Fibroblast of lung (primary cell): Measurements from ENCODE around the gene GPR42. TPM values are rescaled to one million over a fixed set of nuclear protein-coding genes. Genes with fewer than 3 reads are reported as not detected.
"Not testable (repeated sequence)": the region's sequence is repeated elsewhere in the genome, so short reads cannot be mapped to it uniquely, and the experiment has no call there.

Experiments
- DNase-seq, 2 donors: peaks; one replicate each; pipeline versions ENCODE4 v3.0.0 to v3.0.0-alpha.2; 2010; ENCODE audit warnings: low read depth in 2 of 2
- H2AFZ ChIP-seq: 2 replicates; pipeline ENCODE4 v1.5.1; 2012; ENCODE audit warnings: low read length, control low read depth, inconsistent platforms
- H3K27ac ChIP-seq: 2 replicates; pipeline ENCODE4 v1.5.1; 2011; ENCODE audit warnings: low read length, control low read depth; ENCODE audit not compliant: insufficient read depth
- H3K27me3 ChIP-seq: 2 replicates; pipeline ENCODE4 v1.5.1; 2011; ENCODE audit warnings: mild to moderate bottlenecking, low read length; ENCODE audit not compliant: control insufficient read depth, insufficient read depth
- H3K36me3 ChIP-seq: 2 replicates; pipeline ENCODE4 v1.5.1; 2011; ENCODE audit warnings: low read length; ENCODE audit not compliant: control insufficient read depth, insufficient read depth
- H3K4me1 ChIP-seq: 2 replicates; pipeline ENCODE4 v1.5.1; 2011; ENCODE audit warnings: low read length; ENCODE audit not compliant: control insufficient read depth, insufficient read depth; ENCODE audit errors: extremely low read depth
- H3K4me2 ChIP-seq: 2 replicates; pipeline ENCODE4 v1.5.1; 2011; ENCODE audit warnings: low read length, control low read depth; ENCODE audit not compliant: insufficient read depth; ENCODE audit errors: extremely low read depth
- H3K4me3 ChIP-seq, 4 experiments: fragments of 200-600 bp in 1 of 4; sonication (generic) in 1 of 4; replicated peaks in 1 of 4; 2 replicates each; pipeline ENCODE4 v1.5.1; 2011 to 2016; ENCODE audit warnings: low read length in 4 of 4, low read depth in 3 of 4, mild to moderate bottlenecking in 3 of 4, control low read depth in 2 of 4, inconsistent platforms in 1 of 4, mixed read lengths in 1 of 4; ENCODE audit not compliant: insufficient read depth in 1 of 4; ENCODE audit errors: control extremely low read depth in 1 of 4
- H3K79me2 ChIP-seq: 2 replicates; pipeline ENCODE4 v1.5.1; 2012; ENCODE audit warnings: mild to moderate bottlenecking, low read length, inconsistent platforms; ENCODE audit not compliant: control insufficient read depth, insufficient read depth
- H3K9ac ChIP-seq: 2 replicates; pipeline ENCODE4 v1.5.1; 2011; ENCODE audit warnings: mild to moderate bottlenecking, low read length, control low read depth; ENCODE audit not compliant: insufficient read depth
- H3K9me3 ChIP-seq: 2 replicates; pipeline ENCODE4 v1.5.1; 2012; ENCODE audit warnings: low read depth, low read length; ENCODE audit not compliant: control insufficient read depth, insufficient read depth
- H4K20me1 ChIP-seq: 2 replicates; pipeline ENCODE4 v1.5.1; 2011; ENCODE audit warnings: low read length; ENCODE audit not compliant: control insufficient read depth, insufficient read depth; ENCODE audit errors: extremely low read depth
- EZH2 ChIP-seq: IDR thresholded peaks from 2 replicates; pipeline ENCODE4 v1.5.1; 2012; ENCODE audit warnings: low read length, control low read depth, mild to moderate bottlenecking; ENCODE audit errors: missing control alignments
- polyA plus RNA-seq, 2 donors: library from polyadenylated mRNA; depleted of rRNA in 1 of 2; stranded (reverse) in 1 of 2; unstranded in 1 of 2; fragments of >200 nt; gene quantifications; 2 replicates each; pipeline ENCODE4 v1.2.1, GENCODE V29; 2011 to 2012; ENCODE audit warnings: missing spikeins in 1 of 2
- total RNA-seq: library from RNA; depleted of rRNA; stranded (reverse); fragments of >200 nt; gene quantifications from 2 replicates; pipeline ENCODE4 v1.2.1, GENCODE V29; 2014
- TF ChIP-seq, protein P1 (sequence below), 2 donors: IDR thresholded peaks in 1 of 2; conservative IDR thresholded peaks in 1 of 2; 1 replicate in 1 of 2; 2 replicates in 1 of 2; pipeline ENCODE4 v1.5.1; 2011 to 2012; ENCODE audit warnings: low read length in 2 of 2, control low read depth in 1 of 2, inconsistent platforms in 1 of 2, low read depth in 1 of 2, mild to moderate bottlenecking in 1 of 2

The GPR42 gene
- total and polyA plus RNA-seq, 2 donors (not counting 1 experiment from before 2014, with no cell fraction given) = not detected

- no peak for DNase-seq
These were observed 1.3 kb upstream of the GPR42 start for GRCh38 chr19:35369522-35369921.

DNA sequence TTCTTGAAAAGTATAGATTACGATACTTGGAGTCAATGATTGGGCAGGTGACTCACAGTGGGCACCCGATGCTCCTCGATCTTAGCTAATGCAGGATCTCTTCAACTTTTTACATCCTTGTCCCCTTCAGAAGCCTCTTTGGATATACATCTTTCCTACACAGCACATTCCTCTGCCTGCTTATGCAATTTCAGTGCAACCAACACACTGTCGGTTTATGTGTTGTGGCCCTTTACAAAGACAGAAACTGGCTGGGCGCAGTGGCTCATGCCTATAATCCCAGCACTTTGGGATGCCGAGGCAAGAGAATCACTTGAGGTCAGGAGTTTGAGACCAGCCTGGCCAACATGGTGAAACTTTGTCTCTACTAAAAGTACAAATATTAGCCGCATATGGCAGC is 2.6 kb downstream of the GPR42 start:
- Histone ChIP-seq H3K27me3 (no peaks in the 10 kb centered on the region), H3K9ac (no peak overlapping the region), H3K36me3 (no peaks in the 10 kb centered on the region), H3K4me2 (no peak overlapping the region), H3K79me2 (no peaks in the 10 kb centered on the region), H3K4me1 (no peaks in the 10 kb centered on the region), H3K4me3 (no peak overlapping the region), H3K27ac (no peak overlapping the region), H2AFZ (no peak overlapping the region), H4K20me1 (no peaks in the 10 kb centered on the region), H3K9me3 (no peaks in the 10 kb centered on the region)
- DNase-seq = no peak
- TF ChIP-seq, protein P1, sequence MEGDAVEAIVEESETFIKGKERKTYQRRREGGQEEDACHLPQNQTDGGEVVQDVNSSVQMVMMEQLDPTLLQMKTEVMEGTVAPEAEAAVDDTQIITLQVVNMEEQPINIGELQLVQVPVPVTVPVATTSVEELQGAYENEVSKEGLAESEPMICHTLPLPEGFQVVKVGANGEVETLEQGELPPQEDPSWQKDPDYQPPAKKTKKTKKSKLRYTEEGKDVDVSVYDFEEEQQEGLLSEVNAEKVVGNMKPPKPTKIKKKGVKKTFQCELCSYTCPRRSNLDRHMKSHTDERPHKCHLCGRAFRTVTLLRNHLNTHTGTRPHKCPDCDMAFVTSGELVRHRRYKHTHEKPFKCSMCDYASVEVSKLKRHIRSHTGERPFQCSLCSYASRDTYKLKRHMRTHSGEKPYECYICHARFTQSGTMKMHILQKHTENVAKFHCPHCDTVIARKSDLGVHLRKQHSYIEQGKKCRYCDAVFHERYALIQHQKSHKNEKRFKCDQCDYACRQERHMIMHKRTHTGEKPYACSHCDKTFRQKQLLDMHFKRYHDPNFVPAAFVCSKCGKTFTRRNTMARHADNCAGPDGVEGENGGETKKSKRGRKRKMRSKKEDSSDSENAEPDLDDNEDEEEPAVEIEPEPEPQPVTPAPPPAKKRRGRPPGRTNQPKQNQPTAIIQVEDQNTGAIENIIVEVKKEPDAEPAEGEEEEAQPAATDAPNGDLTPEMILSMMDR (conservative IDR thresholded peaks at IDR 0.05 in 1 of 2, IDR thresholded peaks at IDR 0.05 in 1 of 2; ENCODE audit: low read depth in 1 of 2, low read length in 2 of 2) = no peak
- no peak for TF ChIP-seq EZH2

More at GRCh38 chr19:35369522-35369921, 1.3 kb upstream of the GPR42 start:
- TF ChIP-seq EZH2 = no peak
- TF ChIP-seq, protein P1 (conservative IDR thresholded peaks at IDR 0.05 in 1 of 2, IDR thresholded peaks at IDR 0.05 in 1 of 2; ENCODE audit: low read depth in 1 of 2, low read length in 2 of 2) = no peak
- Histone ChIP-seq H2AFZ (no peak overlapping the region), H4K20me1 (no peaks in the 10 kb centered on the region), H3K27ac (no peak overlapping the region), H3K4me2 (no peak overlapping the region), H3K4me3 (no peak overlapping the region), H3K4me1 (no peaks in the 10 kb centered on the region), H3K36me3 (no peaks in the 10 kb centered on the region), H3K9me3 (no peaks in the 10 kb centered on the region), H3K79me2 (no peaks in the 10 kb centered on the region), H3K9ac (no peak overlapping the region), H3K27me3 (no peaks in the 10 kb centered on the region)

GRCh38 chr19:35374031-35374430 is 3.2 kb downstream of the GPR42 start:
- H4K20me1 ChIP-seq, H3K27ac ChIP-seq, H3K27me3 ChIP-seq, H3K36me3 ChIP-seq, H3K9me3 ChIP-seq, H2AFZ ChIP-seq, H3K4me3 ChIP-seq, H3K4me2 ChIP-seq, H3K79me2 ChIP-seq, DNase-seq, H3K4me1 ChIP-seq, H3K9ac ChIP-seq: not testable (repeated sequence)
